T1000 (cell line): Measurements from ENCODE around the gene ARID5A.
"Not testable (repeated sequence)": the region's sequence is repeated elsewhere in the genome, so short reads cannot be mapped to it uniquely, and the experiment has no call there.

Experiments used
- DNase-seq: peaks from one replicate; lab custom pipeline; 2025; ENCODE audit warnings: mixed read lengths; lab: John Stamatoyannopoulos, UW

Gene ARID5A

GRCh38 chr2:96557421-96557820 lies 20.9 kb downstream of the ARID5A start:
- DNase-seq = not testable (repeated sequence)

GRCh38 chr2:96558061-96558460 lies 21.5 kb downstream of the ARID5A start:
- DNase-seq = no peak

- DNase-seq = no peak
Measured at GRCh38 chr2:96558485-96558884, 21.9 kb downstream of the ARID5A start.

GRCh38 chr2:96564026-96564425 lies 27.5 kb downstream of the ARID5A start:
- DNase-seq = no peak

GRCh38 chr2:96564563-96564962 lies 28.0 kb downstream of the ARID5A start:
- DNase-seq = no peak

GRCh38 chr2:96565111-96565510 lies 28.6 kb downstream of the ARID5A start:
- no peak for DNase-seq

- no peak for DNase-seq
Measured at GRCh38 chr2:96568094-96568493, 31.5 kb downstream of the ARID5A start.

- no peak for DNase-seq
Measured at GRCh38 chr2:96574364-96574763, 37.8 kb downstream of the ARID5A start.

- DNase-seq = no peak
Measured at GRCh38 chr2:96575785-96576456, 39.4 kb downstream of the ARID5A start.

- no peak for DNase-seq
Measured at GRCh38 chr2:96577501-96577900, 40.9 kb downstream of the ARID5A start.

GRCh38 chr2:96578731-96579130 lies 42.2 kb downstream of the ARID5A start:
- no peak for DNase-seq

GRCh38 chr2:96579422-96579821 lies 42.9 kb downstream of the ARID5A start:
- DNase-seq = no peak

- DNase-seq = no peak
Measured at GRCh38 chr2:96580771-96581170, 44.2 kb downstream of the ARID5A start.

GRCh38 chr2:96584017-96584416 lies 47.5 kb downstream of the ARID5A start:
- DNase-seq = no peak

GRCh38 chr2:96587843-96588242 lies 51.3 kb downstream of the ARID5A start:
- no peak for DNase-seq

GRCh38 chr2:96591054-96591453 lies 54.5 kb downstream of the ARID5A start:
- no peak for DNase-seq

GRCh38 chr2:96591494-96591893 lies 54.9 kb downstream of the ARID5A start:
- DNase-seq = no peak

GRCh38 chr2:96594282-96594681 lies 57.7 kb downstream of the ARID5A start:
- DNase-seq = no peak

GRCh38 chr2:96594691-96595152 lies 58.2 kb downstream of the ARID5A start:
- DNase-seq = no peak

- no peak for DNase-seq
Measured at GRCh38 chr2:96596596-96596995, 60.0 kb downstream of the ARID5A start.

- no peak for DNase-seq
Measured at GRCh38 chr2:96599941-96600340, 63.4 kb downstream of the ARID5A start.

- no peak for DNase-seq
Measured at GRCh38 chr2:96601382-96602292, 65.1 kb downstream of the ARID5A start.
